HG02943 (cell line): ENCODE data around the gene ABHD16A.
"Not testable (repeated sequence)": the region's sequence is repeated elsewhere in the genome, so short reads cannot be mapped to it uniquely, and the experiment has no call there.

Experiments used
- ATAC-seq: cut with Tn5 transposase; IDR thresholded peaks from one replicate; pipeline ENCODE4 v1.9.1; 2021; ENCODE audit warnings: mild to moderate bottlenecking, low read depth, moderate library complexity; ENCODE audit not compliant: unreplicated experiment

Gene ABHD16A

GRCh38 chr6:31715022-31715958, 12.2 kb upstream of the ABHD16A start, which contains the start of gene LY6G6D:
TSS of gene LY6G6D (plus strand) at chr6:31715348. CDS start at chr6:31715356, 8 bp downstream.
- ATAC-seq = no peak

GRCh38 chr6:31713991-31714684, 11.0 kb upstream of the ABHD16A start:
- no peak for ATAC-seq

GRCh38 chr6:31713465-31713864, 10.3 kb upstream of the ABHD16A start:
- no peak for ATAC-seq

GRCh38 chr6:31712296-31712695, 9.2 kb upstream of the ABHD16A start:
- no peak for ATAC-seq

GRCh38 chr6:31711233-31711632, 8.1 kb upstream of the ABHD16A start:
- ATAC-seq = no peak

- ATAC-seq = no peak
Measured at GRCh38 chr6:31710523-31711219, 7.5 kb upstream of the ABHD16A start.

GRCh38 chr6:31709157-31709556, 6.0 kb upstream of the ABHD16A start:
- not testable (repeated sequence) for ATAC-seq

GRCh38 chr6:31708224-31708623, 5.1 kb upstream of the ABHD16A start:
- ATAC-seq = no peak

GRCh38 chr6:31707701-31708100, 4.6 kb upstream of the ABHD16A start:
- no peak for ATAC-seq

GRCh38 chr6:31706599-31706998, 3.5 kb upstream of the ABHD16A start, which contains the start of gene LY6G6F:
TSS of gene LY6G6F (plus strand) at chr6:31706866. CDS start at chr6:31706907, 41 bp downstream.
- no peak for ATAC-seq

GRCh38 chr6:31705931-31706330, 2.8 kb upstream of the ABHD16A start:
- ATAC-seq = no peak

GRCh38 chr6:31702405-31702818, 712 bp downstream of the ABHD16A start:
- ATAC-seq = no peak

- no peak for ATAC-seq
Measured at GRCh38 chr6:31701666-31702404, 1.3 kb downstream of the ABHD16A start.

- no peak for ATAC-seq
Measured at GRCh38 chr6:31700740-31701401, 2.3 kb downstream of the ABHD16A start.

GRCh38 chr6:31697555-31697954, 5.6 kb downstream of the ABHD16A start:
- no peak for ATAC-seq

GRCh38 chr6:31693535-31693934, 9.6 kb downstream of the ABHD16A start:
- ATAC-seq = no peak

GRCh38 chr6:31692886-31693285, 10.2 kb downstream of the ABHD16A start:
- no peak for ATAC-seq

GRCh38 chr6:31692353-31692752, 10.8 kb downstream of the ABHD16A start:
- ATAC-seq = no peak

GRCh38 chr6:31691564-31692108, 11.5 kb downstream of the ABHD16A start:
- no peak for ATAC-seq
